SU-DHL-6 (cell line): ENCODE results near the gene CAMK2D.

Experiments
- H2AFZ ChIP-seq: fragments of 200-600 bp; sonication (generic); 2 replicates; pipeline ENCODE4 v1.6.1; 2014; ENCODE audit warnings: low read depth, mild to moderate bottlenecking, moderate library complexity, mixed read lengths, antibody characterized with exemption, low read length; ENCODE audit not compliant: severe bottlenecking
- H3F3A ChIP-seq: fragments of 200-600 bp; shearing (Covaris generic); 2 replicates; pipeline ENCODE4 v1.6.0; 2016; ENCODE audit warnings: antibody characterized with exemption, mild to moderate bottlenecking; ENCODE audit not compliant: insufficient read depth
- H3K27ac ChIP-seq: fragments of 200-600 bp; sonication (generic); 2 replicates; pipeline ENCODE4 v1.5.1; 2016; ENCODE audit warnings: low read depth, mild to moderate bottlenecking, low read length, moderate library complexity, mixed read lengths
- H3K27me3 ChIP-seq: fragments of 200-600 bp; sonication (generic), shearing (Covaris generic); 2 replicates; pipeline ENCODE4 v1.6.0; 2014; ENCODE audit warnings: mild to moderate bottlenecking, low read length
- H3K36me3 ChIP-seq: fragments of 200-600 bp; sonication (generic); 2 replicates; pipeline ENCODE4 v1.6.1; 2014; ENCODE audit warnings: mild to moderate bottlenecking, low read length, mixed read lengths
- H3K4me2 ChIP-seq: fragments of 300-600, 200-600 bp; shearing (Covaris generic), sonication (generic); 2 replicates; pipeline ENCODE4 v1.6.0; 2014; ENCODE audit warnings: low read length, low read depth, mild to moderate bottlenecking; ENCODE audit not compliant: poor library complexity, severe bottlenecking
- H3K4me3 ChIP-seq: fragments of 200-600 bp; sonication (generic); 2 replicates; pipeline ENCODE4 v1.5.1; 2014; ENCODE audit warnings: antibody characterized with exemption, low read length, mild to moderate bottlenecking, mixed read lengths; ENCODE audit not compliant: insufficient read depth, poor library complexity, severe bottlenecking
- H3K79me2 ChIP-seq: fragments of 200-600 bp; sonication (generic); 2 replicates; pipeline ENCODE4 v1.6.1; 2014; ENCODE audit warnings: mild to moderate bottlenecking, low read length, moderate library complexity; ENCODE audit not compliant: insufficient read depth
- H3K9ac ChIP-seq: fragments of 200-600 bp; sonication (generic); 2 replicates; pipeline ENCODE4 v1.7.0; 2014; ENCODE audit warnings: mild to moderate bottlenecking, low read length
- H3K9me2 ChIP-seq: fragments of 200-600 bp; sonication (generic); replicated peaks from 2 replicates; pipeline ENCODE4 v1.6.1; 2014; ENCODE audit warnings: low read length; ENCODE audit not compliant: insufficient read depth
- H3K9me3 ChIP-seq: fragments of 200-600 bp; sonication (generic); 2 replicates; pipeline ENCODE4 v1.6.1; 2014; ENCODE audit warnings: low read length, mixed read lengths; ENCODE audit not compliant: insufficient read depth
- H4K20me1 ChIP-seq: fragments of 200-600 bp; sonication (generic); 2 replicates; pipeline ENCODE4 v1.6.1; 2014; ENCODE audit warnings: low read depth, mild to moderate bottlenecking, antibody characterized with exemption, low read length, moderate library complexity, mixed read lengths
- CTCF ChIP-seq: fragments of 200-600 bp; sonication (generic); IDR thresholded peaks from one replicate; pipeline ENCODE4 v1.5.1; 2017; ENCODE audit warnings: antibody characterized with exemption, mild to moderate bottlenecking, low read length, moderate library complexity; ENCODE audit not compliant: insufficient read depth, poor library complexity, severe bottlenecking
- EZH2phosphoT487 ChIP-seq: fragments of 200-600 bp; sonication (generic), shearing (Covaris generic); conservative IDR thresholded peaks from 2 replicates; pipeline ENCODE4 v1.6.1; 2018; ENCODE audit warnings: mild to moderate bottlenecking, antibody characterized with exemption, low read length, moderate library complexity, mixed read lengths

Gene CAMK2D

DNA sequence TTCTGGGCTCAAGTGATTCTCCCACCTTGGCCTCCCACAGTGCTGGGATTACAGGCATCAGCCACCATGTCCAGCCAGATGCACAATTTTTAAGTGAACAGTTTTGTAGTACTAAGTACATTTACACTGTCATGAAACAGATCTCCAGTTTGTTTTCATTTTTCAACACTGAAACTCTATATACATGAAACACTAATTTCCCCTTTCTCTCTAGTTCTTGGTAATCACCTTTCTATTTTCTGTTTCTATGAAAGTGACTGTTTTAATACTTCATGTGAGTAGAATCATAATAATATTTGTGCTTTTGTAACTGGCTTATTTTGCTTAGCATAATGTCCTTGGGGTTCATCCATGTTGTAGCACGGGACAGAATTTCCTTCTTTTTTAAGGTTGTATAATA is 237.4 kb downstream of the CAMK2D start:
- Histone ChIP-seq H3K4me2 (no peak overlapping the region), H3K9me3 (no peaks in the 10 kb centered on the region), H3K36me3 (no peaks in the 10 kb centered on the region), H3K9me2 (no peaks in the 10 kb centered on the region), H3K9ac (no peak overlapping the region), H3K27ac (no peak overlapping the region), H3K79me2 (no peaks in the 10 kb centered on the region), H2AFZ (no peak overlapping the region), H3K4me3 (no peak overlapping the region), H3K27me3 (no peaks in the 10 kb centered on the region), H3F3A (no peaks in the 10 kb centered on the region), H4K20me1 (no peaks in the 10 kb centered on the region)
- TF ChIP-seq EZH2phosphoT487 (no peak), CTCF (no peak)

DNA sequence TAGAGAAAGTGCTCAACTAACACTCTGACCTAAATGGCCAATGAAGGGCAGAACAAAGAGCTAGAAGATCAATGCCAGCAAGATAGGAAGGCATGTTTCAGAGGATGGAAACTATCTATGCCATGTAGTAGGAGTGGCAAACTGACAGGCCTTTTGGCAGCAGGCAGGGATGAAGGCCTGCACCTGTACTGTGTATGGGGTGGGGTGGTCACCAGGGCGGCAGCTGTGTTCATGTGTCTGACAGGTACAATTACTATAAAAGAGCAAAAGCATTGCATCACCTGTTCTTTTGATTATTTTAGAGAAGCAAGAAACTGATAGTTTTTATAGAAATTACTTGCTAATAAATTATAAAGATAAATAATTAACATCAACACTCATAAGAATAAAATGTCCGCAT is 239.1 kb downstream of the CAMK2D start:
- no peak for TF ChIP-seq EZH2phosphoT487
- no peak for TF ChIP-seq CTCF
- Histone ChIP-seq H3F3A (no peaks in the 10 kb centered on the region), H3K27ac (no peak overlapping the region), H3K4me3 (no peak overlapping the region), H4K20me1 (no peaks in the 10 kb centered on the region), H2AFZ (no peak overlapping the region), H3K27me3 (no peaks in the 10 kb centered on the region), H3K4me2 (no peak overlapping the region), H3K79me2 (no peaks in the 10 kb centered on the region), H3K9me3 (no peaks in the 10 kb centered on the region), H3K36me3 (no peaks in the 10 kb centered on the region), H3K9ac (no peak overlapping the region), H3K9me2 (no peaks in the 10 kb centered on the region)

DNA sequence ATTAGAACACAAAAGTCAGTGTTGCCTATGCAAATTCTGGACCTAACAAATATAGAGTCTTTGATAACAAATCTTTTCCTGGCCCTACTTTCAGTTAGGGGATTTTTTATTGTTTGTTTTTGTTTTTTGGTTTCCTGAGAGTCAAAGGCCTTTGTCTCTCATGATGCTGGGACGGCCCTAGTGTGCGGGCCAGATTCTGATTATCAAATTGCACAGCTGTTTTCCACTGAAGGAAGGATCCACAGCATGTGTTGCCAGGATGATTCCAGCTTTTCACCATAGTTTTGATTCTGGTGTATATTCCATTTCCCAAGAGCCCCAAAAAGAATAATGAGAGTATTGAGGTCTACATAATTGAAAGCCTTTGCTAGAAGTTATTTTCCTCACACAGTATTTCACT is 248.2 kb downstream of the CAMK2D start:
- no peaks in the 10 kb centered on the region for H3K27me3 ChIP-seq
- H3K4me3 ChIP-seq = no peak overlapping the region
- H3K9ac ChIP-seq = no peak overlapping the region
- no peak for TF ChIP-seq CTCF
- TF ChIP-seq EZH2phosphoT487 = no peak
- H3F3A ChIP-seq = no peaks in the 10 kb centered on the region
- no peak overlapping the region for H3K4me2 ChIP-seq
- no peaks in the 10 kb centered on the region for H4K20me1 ChIP-seq
- no peaks in the 10 kb centered on the region for H3K9me2 ChIP-seq
- H3K79me2 ChIP-seq = no peaks in the 10 kb centered on the region
- H3K36me3 ChIP-seq = no peaks in the 10 kb centered on the region
- no peak overlapping the region for H3K27ac ChIP-seq
- no peaks in the 10 kb centered on the region for H3K9me3 ChIP-seq
- H2AFZ ChIP-seq = no peak overlapping the region

DNA sequence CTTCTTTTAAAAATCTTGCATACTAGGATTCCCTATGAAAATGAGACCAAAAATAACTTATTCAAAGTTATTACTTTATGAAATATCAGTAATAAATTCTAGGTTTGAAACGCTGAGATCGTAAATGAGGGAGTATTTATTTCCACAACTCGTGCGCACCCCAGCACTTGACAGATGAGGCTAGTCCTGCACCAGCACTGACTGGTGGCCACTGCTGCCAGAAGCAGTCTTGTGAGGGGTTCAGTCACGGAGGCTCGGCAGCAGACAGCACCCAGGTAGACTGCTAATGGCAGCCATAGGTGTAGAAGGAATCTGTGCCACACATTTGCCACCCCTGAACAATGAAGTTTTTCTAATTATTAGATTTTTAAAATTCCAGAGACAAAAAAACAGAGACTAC is 248.7 kb downstream of the CAMK2D start:
- H3K36me3 ChIP-seq = no peaks in the 10 kb centered on the region
- H3K9me2 ChIP-seq = no peaks in the 10 kb centered on the region
- no peak overlapping the region for H3K4me3 ChIP-seq
- H4K20me1 ChIP-seq = no peaks in the 10 kb centered on the region
- no peaks in the 10 kb centered on the region for H3K27me3 ChIP-seq
- no peaks in the 10 kb centered on the region for H3F3A ChIP-seq
- H3K9me3 ChIP-seq = no peaks in the 10 kb centered on the region
- TF ChIP-seq CTCF = no peak
- no peak for TF ChIP-seq EZH2phosphoT487
- H3K9ac ChIP-seq = no peak overlapping the region
- no peak overlapping the region for H3K4me2 ChIP-seq
- H3K27ac ChIP-seq = no peak overlapping the region
- H2AFZ ChIP-seq = no peak overlapping the region
- H3K79me2 ChIP-seq = no peaks in the 10 kb centered on the region
